Brain microvascular endothelial cell (primary cell): ENCODE measurements around the gene PRIMPOL.

ENCODE experiments used
- DNase-seq: peaks from one replicate; pipeline ENCODE4 v3.0.0-alpha.2; 2020
- H3K27ac ChIP-seq: fragments of 250-450 bp; sonication (Bioruptor Pico); 2 replicates; pipeline ENCODE4 v1.5.1; 2020; ENCODE audit warnings: mild to moderate bottlenecking, moderate library complexity
- H3K27me3 ChIP-seq: fragments of 250-450 bp; sonication (Bioruptor Pico); replicated peaks from 2 replicates; pipeline ENCODE4 v1.5.1; 2020; ENCODE audit warnings: mild to moderate bottlenecking
- H3K36me3 ChIP-seq: fragments of 250-450 bp; sonication (Bioruptor Pico); replicated peaks from 2 replicates; pipeline ENCODE4 v1.5.1; 2020; ENCODE audit warnings: mild to moderate bottlenecking
- H3K4me3 ChIP-seq: 2 replicates; pipeline ENCODE4 v1.5.1; 2011; ENCODE audit warnings: low read depth, mild to moderate bottlenecking, control low read depth, low read length, moderate library complexity
- CTCF ChIP-seq: IDR thresholded peaks from 2 replicates; pipeline ENCODE4 v1.5.1; 2011; ENCODE audit warnings: low read depth, mild to moderate bottlenecking, moderate library complexity, low read length, control low read depth, inconsistent platforms; ENCODE audit errors: missing control alignments
- in situ Hi-C: cut with HindIII; loops from 2 replicates; pipeline ENCODE4 v1.10.0; 2017; ENCODE audit warnings: low sequenced_read_pairs, low pct_ligation_motif_present

PRIMPOL gene

GRCh38 chr4:184695178-184695896 lies 45.8 kb downstream of the PRIMPOL start:
- Histone ChIP-seq H3K4me3 (no peak overlapping the region), H3K36me3 (peaks cover 5% of the 10 kb centered on the region), H3K27me3 (no peaks in the 10 kb centered on the region), H3K27ac (no peak overlapping the region)
- in situ Hi-C loops, result no loop called here
- no peak for TF ChIP-seq CTCF
- DNase-seq, result no peak

GRCh38 chr4:184697956-184698355 lies 48.4 kb downstream of the PRIMPOL start:
- no peak for DNase-seq
- no peaks in the 10 kb centered on the region for H3K27me3 ChIP-seq
- no peak overlapping the region for H3K27ac ChIP-seq
- peaks cover 5% of the 10 kb centered on the region for H3K36me3 ChIP-seq
- in situ Hi-C loops, result no loop called here
- no peak overlapping the region for H3K4me3 ChIP-seq
- TF ChIP-seq CTCF, result no peak

DNA sequence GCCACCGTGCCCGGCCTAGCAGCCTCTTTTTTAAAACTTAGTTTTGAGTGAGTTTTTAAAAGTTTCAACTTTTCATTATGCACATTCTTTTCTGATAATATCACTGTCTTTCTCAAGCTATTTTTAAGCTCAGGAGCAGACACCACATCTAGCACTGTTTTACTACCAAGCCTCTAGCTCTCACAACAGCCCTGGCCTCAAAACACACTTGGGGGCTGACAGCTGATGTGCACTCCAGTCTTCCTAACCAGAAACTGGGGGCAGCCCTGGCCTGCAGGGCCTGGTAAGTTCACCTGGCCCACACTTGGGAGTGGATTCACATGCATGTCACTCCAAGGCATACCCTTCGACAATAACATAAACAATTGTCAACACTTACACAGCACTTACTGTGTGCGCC lies 50.4 kb downstream of the PRIMPOL start:
- TF ChIP-seq CTCF, result no peak
- DNase-seq, result no peak

GRCh38 chr4:184702114-184702513 lies 52.6 kb downstream of the PRIMPOL start:
- H3K4me3 ChIP-seq, result no peak overlapping the region
- H3K27me3 ChIP-seq, result no peaks in the 10 kb centered on the region
- no peak overlapping the region for H3K27ac ChIP-seq
- H3K36me3 ChIP-seq, result no peaks in the 10 kb centered on the region
- in situ Hi-C loops, result no loop called here
- no peak for DNase-seq
- TF ChIP-seq CTCF, result no peak

More for the DNA sequence above, 50.4 kb downstream of the PRIMPOL start:
- in situ Hi-C loops, result no loop called here
- Histone ChIP-seq H3K27me3 (no peaks in the 10 kb centered on the region), H3K36me3 (peaks cover 2% of the 10 kb centered on the region), H3K27ac (no peak overlapping the region), H3K4me3 (no peak overlapping the region)

GRCh38 chr4:184705692-184706091 lies 56.2 kb downstream of the PRIMPOL start:
- no peak for TF ChIP-seq CTCF
- no peak overlapping the region for H3K4me3 ChIP-seq
- no peak overlapping the region for H3K27ac ChIP-seq
- no peaks in the 10 kb centered on the region for H3K36me3 ChIP-seq
- DNase-seq, result no peak
- H3K27me3 ChIP-seq, result no peaks in the 10 kb centered on the region
- in situ Hi-C loops, result no loop called here

GRCh38 chr4:184706453-184706852 lies 56.9 kb downstream of the PRIMPOL start:
- H3K27me3 ChIP-seq, result no peaks in the 10 kb centered on the region

More at GRCh38 chr4:184706453-184706852, 56.9 kb downstream of the PRIMPOL start:
- no peak for DNase-seq
- H3K27ac ChIP-seq, result no peak overlapping the region
- H3K4me3 ChIP-seq, result no peak overlapping the region
- no peaks in the 10 kb centered on the region for H3K36me3 ChIP-seq
- in situ Hi-C loops, result no loop called here
- TF ChIP-seq CTCF, result no peak
